ENCODE data around the gene CD86. TPM values are rescaled to one million over a fixed set of nuclear protein-coding genes. Genes with fewer than 3 reads are reported as not detected.

CD86 gene
- total and polyA plus RNA-seq, 4 donors, result 1.7 to 4.0 (median 2.6) TPM

DNA sequence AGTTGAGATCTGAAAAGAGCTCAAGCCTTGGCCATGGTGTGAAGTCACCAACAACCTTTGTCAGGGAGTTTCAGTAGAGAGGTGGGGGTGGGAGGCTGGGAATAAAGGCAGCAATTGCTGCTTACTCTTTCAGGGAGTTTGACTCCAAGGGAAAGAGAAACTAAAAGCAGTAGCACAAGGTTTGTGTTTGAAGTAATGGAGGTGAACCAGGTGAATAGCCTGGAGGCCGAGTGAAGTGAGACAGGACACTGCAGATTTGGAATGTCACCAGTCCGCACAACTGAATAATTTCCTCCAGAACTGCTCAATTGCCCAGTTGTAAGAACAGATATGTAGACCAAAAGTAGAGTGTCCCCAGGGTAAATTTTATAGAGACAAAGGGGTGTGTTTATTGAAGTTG lies 44.1 kb downstream of the CD86 start:
- H3K4me3 ChIP-seq (ENCODE audit: low read depth in 1 of 3, low read length in 3 of 3), result no peak overlapping the region
- H3K36me3 ChIP-seq (ENCODE audit: control insufficient read depth in 4 of 4, insufficient read depth in 3 of 4, low read depth in 1 of 4, low read length in 3 of 4), result no peaks in the 10 kb centered on the region
- 45% methylated on average over 2 of the region's 2 CpGs for WGBS
- H3K9ac ChIP-seq (ENCODE audit: low read depth in 1 of 2, low read length in 2 of 2), result no peak overlapping the region
- no peaks in the 10 kb centered on the region for H3K27me3 ChIP-seq (ENCODE audit: control insufficient read depth in 4 of 4, insufficient read depth in 4 of 4, low read length in 3 of 4)
- H3K4me1 ChIP-seq (ENCODE audit: control insufficient read depth in 4 of 4, insufficient read depth in 4 of 4, low read length in 3 of 4), result no peaks in the 10 kb centered on the region
- DNase-seq (ENCODE audit: low spot score), result no peak
- no peak overlapping the region for H3K27ac ChIP-seq (ENCODE audit: low read depth in 1 of 2, low read length in 2 of 2)
- TF ChIP-seq HNF4G (IDR thresholded peaks at IDR 0.05) (no peak), SP1 (IDR thresholded peaks at IDR 0.05) (no peak), RXRA (IDR thresholded peaks at IDR 0.05) (peak; percentile 53 to 73)
- no peaks in the 10 kb centered on the region for H3K9me3 ChIP-seq (ENCODE audit: control insufficient read depth in 4 of 4, low read length in 3 of 4)

DNA sequence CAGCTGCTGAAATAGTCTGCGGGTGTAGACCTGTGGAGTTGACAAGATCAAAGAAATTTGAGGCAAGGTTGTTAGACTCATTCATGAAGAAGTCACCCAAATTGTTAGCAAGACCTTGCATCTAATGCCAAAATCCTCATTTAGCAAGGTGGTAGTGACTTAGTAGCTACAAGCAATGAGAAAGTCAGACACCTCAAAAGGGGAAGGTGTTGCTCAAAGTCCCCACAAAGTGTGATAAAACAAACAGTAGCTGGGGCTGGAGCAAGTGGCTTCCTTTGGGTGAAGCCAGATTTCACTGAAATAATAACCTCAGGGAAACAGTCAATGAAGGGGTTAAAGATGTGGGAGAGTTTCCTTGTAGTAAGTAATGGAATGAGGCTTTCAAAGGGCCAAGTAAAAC lies 44.9 kb downstream of the CD86 start:
- no peak overlapping the region for H3K27ac ChIP-seq (ENCODE audit: low read depth in 1 of 2, low read length in 2 of 2)
- no peaks in the 10 kb centered on the region for H3K36me3 ChIP-seq (ENCODE audit: control insufficient read depth in 4 of 4, insufficient read depth in 3 of 4, low read depth in 1 of 4, low read length in 3 of 4)
- no peak for DNase-seq (ENCODE audit: low spot score)
- H3K4me3 ChIP-seq (ENCODE audit: low read depth in 1 of 3, low read length in 3 of 3), result no peak overlapping the region
- H3K4me1 ChIP-seq (ENCODE audit: control insufficient read depth in 4 of 4, insufficient read depth in 4 of 4, low read length in 3 of 4), result no peaks in the 10 kb centered on the region
- WGBS, result 84% methylated on average over 1 of the region's 1 CpG
- no peaks in the 10 kb centered on the region for H3K9me3 ChIP-seq (ENCODE audit: control insufficient read depth in 4 of 4, low read length in 3 of 4)
- no peaks in the 10 kb centered on the region for H3K27me3 ChIP-seq (ENCODE audit: control insufficient read depth in 4 of 4, insufficient read depth in 4 of 4, low read length in 3 of 4)
- TF ChIP-seq SP1 (IDR thresholded peaks at IDR 0.05) (no peak), NR2F2 (IDR thresholded peaks at IDR 0.05) (no peak), JUND (IDR thresholded peaks at IDR 0.05) (no peak), RXRA (IDR thresholded peaks at IDR 0.05) (no peak), FOXA2 (IDR thresholded peaks at IDR 0.05) (no peak), EGR1 (IDR thresholded peaks at IDR 0.05; ENCODE audit: low read depth in 2 of 2) (no peak), FOXA1 (IDR thresholded peaks at IDR 0.05) (no peak), GABPA (IDR thresholded peaks at IDR 0.05 in 1 of 2, conservative IDR thresholded peaks at IDR 0.05 in 1 of 2) (no peak), RAD21 (IDR thresholded peaks at IDR 0.05) (no peak), HNF4A (conservative IDR thresholded peaks at IDR 0.05) (no peak), TAF1 (conservative IDR thresholded peaks at IDR 0.05) (no peak), YY1 (IDR thresholded peaks at IDR 0.05) (no peak), HNF4G (IDR thresholded peaks at IDR 0.05) (no peak)
- TF ChIP-seq, protein P1, sequence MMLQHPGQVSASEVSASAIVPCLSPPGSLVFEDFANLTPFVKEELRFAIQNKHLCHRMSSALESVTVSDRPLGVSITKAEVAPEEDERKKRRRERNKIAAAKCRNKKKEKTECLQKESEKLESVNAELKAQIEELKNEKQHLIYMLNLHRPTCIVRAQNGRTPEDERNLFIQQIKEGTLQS (IDR thresholded peaks at IDR 0.05), result no peak
- TF ChIP-seq, protein P2, sequence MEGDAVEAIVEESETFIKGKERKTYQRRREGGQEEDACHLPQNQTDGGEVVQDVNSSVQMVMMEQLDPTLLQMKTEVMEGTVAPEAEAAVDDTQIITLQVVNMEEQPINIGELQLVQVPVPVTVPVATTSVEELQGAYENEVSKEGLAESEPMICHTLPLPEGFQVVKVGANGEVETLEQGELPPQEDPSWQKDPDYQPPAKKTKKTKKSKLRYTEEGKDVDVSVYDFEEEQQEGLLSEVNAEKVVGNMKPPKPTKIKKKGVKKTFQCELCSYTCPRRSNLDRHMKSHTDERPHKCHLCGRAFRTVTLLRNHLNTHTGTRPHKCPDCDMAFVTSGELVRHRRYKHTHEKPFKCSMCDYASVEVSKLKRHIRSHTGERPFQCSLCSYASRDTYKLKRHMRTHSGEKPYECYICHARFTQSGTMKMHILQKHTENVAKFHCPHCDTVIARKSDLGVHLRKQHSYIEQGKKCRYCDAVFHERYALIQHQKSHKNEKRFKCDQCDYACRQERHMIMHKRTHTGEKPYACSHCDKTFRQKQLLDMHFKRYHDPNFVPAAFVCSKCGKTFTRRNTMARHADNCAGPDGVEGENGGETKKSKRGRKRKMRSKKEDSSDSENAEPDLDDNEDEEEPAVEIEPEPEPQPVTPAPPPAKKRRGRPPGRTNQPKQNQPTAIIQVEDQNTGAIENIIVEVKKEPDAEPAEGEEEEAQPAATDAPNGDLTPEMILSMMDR (IDR thresholded peaks at IDR 0.05; ENCODE audit: low read depth, low read length, missing input control), result no peak
- TF ChIP-seq, protein P3, sequence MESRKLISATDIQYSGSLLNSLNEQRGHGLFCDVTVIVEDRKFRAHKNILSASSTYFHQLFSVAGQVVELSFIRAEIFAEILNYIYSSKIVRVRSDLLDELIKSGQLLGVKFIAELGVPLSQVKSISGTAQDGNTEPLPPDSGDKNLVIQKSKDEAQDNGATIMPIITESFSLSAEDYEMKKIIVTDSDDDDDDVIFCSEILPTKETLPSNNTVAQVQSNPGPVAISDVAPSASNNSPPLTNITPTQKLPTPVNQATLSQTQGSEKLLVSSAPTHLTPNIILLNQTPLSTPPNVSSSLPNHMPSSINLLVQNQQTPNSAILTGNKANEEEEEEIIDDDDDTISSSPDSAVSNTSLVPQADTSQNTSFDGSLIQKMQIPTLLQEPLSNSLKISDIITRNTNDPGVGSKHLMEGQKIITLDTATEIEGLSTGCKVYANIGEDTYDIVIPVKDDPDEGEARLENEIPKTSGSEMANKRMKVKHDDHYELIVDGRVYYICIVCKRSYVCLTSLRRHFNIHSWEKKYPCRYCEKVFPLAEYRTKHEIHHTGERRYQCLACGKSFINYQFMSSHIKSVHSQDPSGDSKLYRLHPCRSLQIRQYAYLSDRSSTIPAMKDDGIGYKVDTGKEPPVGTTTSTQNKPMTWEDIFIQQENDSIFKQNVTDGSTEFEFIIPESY (IDR thresholded peaks at IDR 0.05), result no peak
- TF ChIP-seq, protein P4, sequence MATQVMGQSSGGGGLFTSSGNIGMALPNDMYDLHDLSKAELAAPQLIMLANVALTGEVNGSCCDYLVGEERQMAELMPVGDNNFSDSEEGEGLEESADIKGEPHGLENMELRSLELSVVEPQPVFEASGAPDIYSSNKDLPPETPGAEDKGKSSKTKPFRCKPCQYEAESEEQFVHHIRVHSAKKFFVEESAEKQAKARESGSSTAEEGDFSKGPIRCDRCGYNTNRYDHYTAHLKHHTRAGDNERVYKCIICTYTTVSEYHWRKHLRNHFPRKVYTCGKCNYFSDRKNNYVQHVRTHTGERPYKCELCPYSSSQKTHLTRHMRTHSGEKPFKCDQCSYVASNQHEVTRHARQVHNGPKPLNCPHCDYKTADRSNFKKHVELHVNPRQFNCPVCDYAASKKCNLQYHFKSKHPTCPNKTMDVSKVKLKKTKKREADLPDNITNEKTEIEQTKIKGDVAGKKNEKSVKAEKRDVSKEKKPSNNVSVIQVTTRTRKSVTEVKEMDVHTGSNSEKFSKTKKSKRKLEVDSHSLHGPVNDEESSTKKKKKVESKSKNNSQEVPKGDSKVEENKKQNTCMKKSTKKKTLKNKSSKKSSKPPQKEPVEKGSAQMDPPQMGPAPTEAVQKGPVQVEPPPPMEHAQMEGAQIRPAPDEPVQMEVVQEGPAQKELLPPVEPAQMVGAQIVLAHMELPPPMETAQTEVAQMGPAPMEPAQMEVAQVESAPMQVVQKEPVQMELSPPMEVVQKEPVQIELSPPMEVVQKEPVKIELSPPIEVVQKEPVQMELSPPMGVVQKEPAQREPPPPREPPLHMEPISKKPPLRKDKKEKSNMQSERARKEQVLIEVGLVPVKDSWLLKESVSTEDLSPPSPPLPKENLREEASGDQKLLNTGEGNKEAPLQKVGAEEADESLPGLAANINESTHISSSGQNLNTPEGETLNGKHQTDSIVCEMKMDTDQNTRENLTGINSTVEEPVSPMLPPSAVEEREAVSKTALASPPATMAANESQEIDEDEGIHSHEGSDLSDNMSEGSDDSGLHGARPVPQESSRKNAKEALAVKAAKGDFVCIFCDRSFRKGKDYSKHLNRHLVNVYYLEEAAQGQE (IDR thresholded peaks at IDR 0.05), result no peak
- TF ChIP-seq, protein P5, sequence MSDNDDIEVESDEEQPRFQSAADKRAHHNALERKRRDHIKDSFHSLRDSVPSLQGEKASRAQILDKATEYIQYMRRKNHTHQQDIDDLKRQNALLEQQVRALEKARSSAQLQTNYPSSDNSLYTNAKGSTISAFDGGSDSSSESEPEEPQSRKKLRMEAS (IDR thresholded peaks at IDR 0.05), result no peak
- no peak overlapping the region for H3K9ac ChIP-seq (ENCODE audit: low read depth in 1 of 2, low read length in 2 of 2)

Measured in liver (tissue), 9 donors.